ENCODE data around the gene TMEM94. TPM values are rescaled to one million over a fixed set of nuclear protein-coding genes. Genes with fewer than 3 reads are reported as not detected.

The TMEM94 gene
- polyA plus RNA-seq, 5 donors = 62.5 to 96.8 (median 77.0) TPM

Other genes with a start within 250 kb of the TMEM94 start
- 10 to 100 TPM; 37.2 to 45.7 (median 39.9) TPM for gene GGA3, start 195.0 kb upstream of the TMEM94 start, polyA plus RNA-seq (ENCODE audit: insufficient read depth in 1 of 5, insufficient read length in 5 of 5, low replicate concordance in 1 of 5)
- gene MRPS7, start 194.8 kb upstream of the TMEM94 start, polyA plus RNA-seq (ENCODE audit: insufficient read depth in 1 of 5, insufficient read length in 5 of 5, low replicate concordance in 1 of 5) = 10 to 100 TPM; 59.8 to 71.3 (median 64.5) TPM
- 10 to 100 TPM; 14.7 to 17.2 (median 15.5) TPM for gene MIF4GD, start 185.4 kb upstream of the TMEM94 start, polyA plus RNA-seq (ENCODE audit: insufficient read depth in 1 of 5, insufficient read length in 5 of 5, low replicate concordance in 1 of 5)
- 1 to 10 TPM; 5.5 to 8.2 (median 7.6) TPM for gene SLC25A19, start 167.2 kb upstream of the TMEM94 start, polyA plus RNA-seq (ENCODE audit: insufficient read depth in 1 of 5, insufficient read length in 5 of 5, low replicate concordance in 1 of 5)
- gene GRB2, start 51.0 kb upstream of the TMEM94 start, polyA plus RNA-seq (ENCODE audit: insufficient read depth in 1 of 5, insufficient read length in 5 of 5, low replicate concordance in 1 of 5) = 10 to 100 TPM; 75.3 to 92.2 (median 83.5) TPM
- 10 to 100 TPM; 17.9 to 32.6 (median 23.9) TPM for gene CASKIN2, start 58.9 kb downstream of the TMEM94 start, polyA plus RNA-seq (ENCODE audit: insufficient read depth in 1 of 5, insufficient read length in 5 of 5, low replicate concordance in 1 of 5)
- 10 to 100 TPM; 33.2 to 47.2 (median 44.3) TPM for gene TSEN54, start 59.9 kb downstream of the TMEM94 start, polyA plus RNA-seq (ENCODE audit: insufficient read depth in 1 of 5, insufficient read length in 5 of 5, low replicate concordance in 1 of 5)
- 10 to 100 TPM; 29.3 to 67.0 (median 49.0) TPM for gene LLGL2, start 69.1 kb downstream of the TMEM94 start, polyA plus RNA-seq (ENCODE audit: insufficient read depth in 1 of 5, insufficient read length in 5 of 5, low replicate concordance in 1 of 5)
- 100 to 1,000 TPM; 181 to 260 (median 240) TPM for gene MYO15B, start 131.2 kb downstream of the TMEM94 start, polyA plus RNA-seq (ENCODE audit: insufficient read depth in 1 of 5, insufficient read length in 5 of 5, low replicate concordance in 1 of 5)
- 1 to 10 TPM; 1.4 to 3.7 (median 2.3) TPM for gene SMIM5, start 176.8 kb downstream of the TMEM94 start, polyA plus RNA-seq (ENCODE audit: insufficient read depth in 1 of 5, insufficient read length in 5 of 5, low replicate concordance in 1 of 5)
- gene RECQL5, start 210.5 kb downstream of the TMEM94 start, polyA plus RNA-seq (ENCODE audit: insufficient read depth in 1 of 5, insufficient read length in 5 of 5, low replicate concordance in 1 of 5) = 10 to 100 TPM; 26.0 to 36.5 (median 33.4) TPM
- 100 to 1,000 TPM; 101 to 112 (median 102) TPM for gene SAP30BP, start 210.7 kb downstream of the TMEM94 start, polyA plus RNA-seq (ENCODE audit: insufficient read depth in 1 of 5, insufficient read length in 5 of 5, low replicate concordance in 1 of 5)